ENCODE results near the gene CCDC142. TPM values are rescaled to one million over a fixed set of nuclear protein-coding genes. Genes with fewer than 3 reads are reported as not detected.

Gene CCDC142
- total and polyA plus RNA-seq, 2 experiments from 2014 or later: 5.1 to 12.3 TPM

GRCh38 chr2:74516650-74517049 is 33.9 kb upstream of the CCDC142 start:
- peak overlapping the region; percentile 17; the same call in 1 of the 3 replicates for H3K4me3 Mint-ChIP-seq
- Histone ChIP-seq H2AFZ (peak overlapping the region; percentile 94; the same call in 1 of the 2 replicates), H3F3A (replicated peaks; ENCODE audit: low read depth) (peaks cover 5% of the 10 kb centered on the region; the same call in 1 of the 2 replicates), H3K9me2 (ENCODE audit: insufficient read depth) (peaks cover 7% of the 10 kb centered on the region), H4K20me1 (replicated peaks; ENCODE audit: insufficient read depth) (no peaks in the 10 kb centered on the region; the same call in 1 of the 2 replicates), H3K27ac (ENCODE audit: low read depth) (no peak overlapping the region), H3K36me3 (ENCODE audit: insufficient read depth) (no peaks in the 10 kb centered on the region), H3K4me3 (no peak overlapping the region; the same call in 1 of the 2 replicates), H3K79me2 (replicated peaks; ENCODE audit: insufficient read depth) (no peaks in the 10 kb centered on the region), H3K4me2 (no peak overlapping the region), H3K27me3 (ENCODE audit: insufficient read depth) (peaks cover 99% of the 10 kb centered on the region), H3K4me1 (ENCODE audit: insufficient read depth) (peaks cover 15% of the 10 kb centered on the region; the same call in 1 of the 2 replicates)
- TF ChIP-seq JUNB (IDR thresholded peaks at IDR 0.05; ENCODE audit: unreplicated experiment): no peak
- TF ChIP-seq POLR2AphosphoS5 (IDR thresholded peaks at IDR 0.05; ENCODE audit: low read depth): no peak
- peak; percentile 62 for TF ChIP-seq EZH2 (IDR thresholded peaks at IDR 0.05; ENCODE audit: low read depth, unreplicated experiment)
- no peak for TF ChIP-seq ETS1 (IDR thresholded peaks at IDR 0.05)
- no peak for TF ChIP-seq CREB1 (CRISPR knock-in tag; IDR thresholded peaks at IDR 0.05; ENCODE audit: low read depth)
- no peak for TF ChIP-seq REST (IDR thresholded peaks at IDR 0.05; ENCODE audit: unreplicated experiment)
- TF ChIP-seq CTCF (conservative IDR thresholded peaks at IDR 0.05; ENCODE audit: low read depth in 2 of 2): no peak
- no peak for TF ChIP-seq ZNF114 (CRISPR knock-in tag; IDR thresholded peaks at IDR 0.05)
- no peak for TF ChIP-seq EZH2phosphoT487 (IDR thresholded peaks at IDR 0.05; ENCODE audit: unreplicated experiment)
- H3K27me3 Mint-ChIP-seq (ENCODE audit: insufficient read depth, low read depth, poor library complexity): peaks cover 81% of the 10 kb centered on the region
- peaks cover 8% of the 10 kb centered on the region for H3K36me3 Mint-ChIP-seq (ENCODE audit: low read depth)
- peaks cover 11% of the 10 kb centered on the region for H3K4me1 Mint-ChIP-seq
- H3K27ac Mint-ChIP-seq: no peak overlapping the region
- ATAC-seq (no peak), DNase-seq (ENCODE audit: low spot score) (no peak)
- peaks cover 21% of the 10 kb centered on the region for H3K9me3 Mint-ChIP-seq

Data from GM23338 (cell line).